ENCODE measurements around the gene KIF2C. TPM values are rescaled to one million over a fixed set of nuclear protein-coding genes. Genes with fewer than 3 reads are reported as not detected.
"Not testable (repeated sequence)": the region's sequence is repeated elsewhere in the genome, so short reads cannot be mapped to it uniquely, and the experiment has no call there.

The KIF2C gene
- total and polyA plus RNA-seq, 2 donors (not counting 1 experiment from before 2014, with no cell fraction given) = 9.2 to 9.9 TPM

DNA sequence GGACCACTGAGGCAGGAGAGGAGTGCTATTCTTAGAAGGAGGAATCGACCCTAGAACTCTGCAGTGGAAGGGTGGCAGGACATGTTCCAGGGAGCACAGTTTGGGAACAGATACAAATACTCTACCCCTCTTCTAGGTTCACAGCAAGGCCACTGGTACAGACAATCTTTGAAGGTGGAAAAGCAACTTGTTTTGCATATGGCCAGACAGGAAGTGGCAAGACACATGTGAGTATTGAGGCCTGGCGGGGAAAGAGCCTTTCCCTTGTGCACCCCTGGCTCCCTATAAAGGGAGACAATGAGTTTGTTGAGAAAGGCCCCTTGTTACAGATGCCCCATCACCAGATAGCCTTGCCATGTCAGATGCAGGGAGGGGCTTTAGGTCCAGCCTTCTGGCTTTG is 17.8 kb downstream of the KIF2C start:
- Histone ChIP-seq H3K36me3 (ENCODE audit: control insufficient read depth, insufficient read depth, low read length) (peaks cover 31% of the 10 kb centered on the region), H4K20me1 (ENCODE audit: control insufficient read depth, extremely low read depth, insufficient read depth, low read length) (no peaks in the 10 kb centered on the region), H2AFZ (ENCODE audit: low read length) (no peak overlapping the region), H3K9me3 (ENCODE audit: control insufficient read depth, insufficient read depth, low read depth, low read length) (no peaks in the 10 kb centered on the region), H3K4me1 (ENCODE audit: control insufficient read depth, extremely low read depth, insufficient read depth, low read length) (no peaks in the 10 kb centered on the region), H3K27me3 (ENCODE audit: control insufficient read depth, insufficient read depth, low read length) (no peaks in the 10 kb centered on the region), H3K4me3 (replicated peaks in 1 of 4; ENCODE audit: control extremely low read depth in 1 of 4, insufficient read depth in 1 of 4, low read depth in 3 of 4, low read length in 4 of 4) (no peak overlapping the region), H3K9ac (ENCODE audit: insufficient read depth, low read length) (no peak overlapping the region), H3K27ac (ENCODE audit: insufficient read depth, low read length) (no peak overlapping the region), H3K79me2 (ENCODE audit: control insufficient read depth, insufficient read depth, low read length) (no peaks in the 10 kb centered on the region), H3K4me2 (ENCODE audit: extremely low read depth, insufficient read depth, low read length) (no peak overlapping the region)
- no peak for TF ChIP-seq EZH2 (IDR thresholded peaks at IDR 0.05; ENCODE audit: low read length, missing control alignments)
- TF ChIP-seq, protein P1, sequence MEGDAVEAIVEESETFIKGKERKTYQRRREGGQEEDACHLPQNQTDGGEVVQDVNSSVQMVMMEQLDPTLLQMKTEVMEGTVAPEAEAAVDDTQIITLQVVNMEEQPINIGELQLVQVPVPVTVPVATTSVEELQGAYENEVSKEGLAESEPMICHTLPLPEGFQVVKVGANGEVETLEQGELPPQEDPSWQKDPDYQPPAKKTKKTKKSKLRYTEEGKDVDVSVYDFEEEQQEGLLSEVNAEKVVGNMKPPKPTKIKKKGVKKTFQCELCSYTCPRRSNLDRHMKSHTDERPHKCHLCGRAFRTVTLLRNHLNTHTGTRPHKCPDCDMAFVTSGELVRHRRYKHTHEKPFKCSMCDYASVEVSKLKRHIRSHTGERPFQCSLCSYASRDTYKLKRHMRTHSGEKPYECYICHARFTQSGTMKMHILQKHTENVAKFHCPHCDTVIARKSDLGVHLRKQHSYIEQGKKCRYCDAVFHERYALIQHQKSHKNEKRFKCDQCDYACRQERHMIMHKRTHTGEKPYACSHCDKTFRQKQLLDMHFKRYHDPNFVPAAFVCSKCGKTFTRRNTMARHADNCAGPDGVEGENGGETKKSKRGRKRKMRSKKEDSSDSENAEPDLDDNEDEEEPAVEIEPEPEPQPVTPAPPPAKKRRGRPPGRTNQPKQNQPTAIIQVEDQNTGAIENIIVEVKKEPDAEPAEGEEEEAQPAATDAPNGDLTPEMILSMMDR (conservative IDR thresholded peaks at IDR 0.05 in 1 of 2, IDR thresholded peaks at IDR 0.05 in 1 of 2; ENCODE audit: low read depth in 1 of 2, low read length in 2 of 2) = no peak
- DNase-seq (ENCODE audit: low read depth in 2 of 2) = no peak

DNA sequence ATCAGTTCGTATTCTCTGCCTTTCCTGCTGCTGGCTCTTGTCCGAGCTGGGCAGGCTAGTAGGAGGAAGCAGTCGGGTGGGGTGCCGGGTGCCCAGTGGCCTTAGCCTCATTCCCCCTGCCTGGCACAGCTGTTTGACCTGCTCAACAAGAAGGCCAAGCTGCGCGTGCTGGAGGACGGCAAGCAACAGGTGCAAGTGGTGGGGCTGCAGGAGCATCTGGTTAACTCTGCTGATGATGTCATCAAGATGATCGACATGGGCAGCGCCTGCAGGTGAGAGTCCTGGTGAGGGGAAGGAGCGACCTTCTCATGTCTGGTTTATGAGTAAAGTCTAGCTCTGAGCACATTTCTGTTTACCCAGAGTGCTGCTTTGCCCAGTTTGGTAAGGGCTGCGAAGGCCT is 19.4 kb downstream of the KIF2C start:
- Histone ChIP-seq H3K4me3 (replicated peaks in 1 of 4; ENCODE audit: control extremely low read depth in 1 of 4, insufficient read depth in 1 of 4, low read depth in 3 of 4, low read length in 4 of 4) (no peak overlapping the region), H2AFZ (ENCODE audit: low read length) (no peak overlapping the region)

DNA sequence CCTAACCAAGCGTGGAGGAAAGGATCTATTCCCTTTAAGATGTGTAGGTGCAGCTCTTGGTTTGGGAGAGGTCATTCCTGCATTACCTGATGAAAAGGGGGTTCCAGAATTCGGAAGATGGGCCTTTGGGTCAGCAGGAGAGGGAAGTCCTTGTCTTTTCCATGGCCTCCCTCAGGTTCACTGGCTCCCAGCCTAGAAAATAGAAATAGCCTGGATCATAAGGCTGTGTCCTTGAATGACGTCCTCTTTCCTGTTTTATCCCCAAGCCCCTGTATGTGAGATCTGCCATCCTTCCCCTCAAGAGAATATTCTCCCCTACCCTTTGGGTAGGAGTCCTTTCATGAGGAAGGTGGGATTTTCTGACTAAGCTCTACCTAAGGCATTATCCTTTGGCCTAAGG is 21.2 kb downstream of the KIF2C start:
- H3K27ac ChIP-seq (ENCODE audit: insufficient read depth, low read length) = no peak overlapping the region
- no peaks in the 10 kb centered on the region for H3K9me3 ChIP-seq (ENCODE audit: control insufficient read depth, insufficient read depth, low read depth, low read length)
- H3K36me3 ChIP-seq (ENCODE audit: control insufficient read depth, insufficient read depth, low read length) = peaks cover 25% of the 10 kb centered on the region
- H3K9ac ChIP-seq (ENCODE audit: insufficient read depth, low read length) = no peak overlapping the region
- H3K4me2 ChIP-seq (ENCODE audit: extremely low read depth, insufficient read depth, low read length) = no peak overlapping the region
- no peak overlapping the region for H2AFZ ChIP-seq (ENCODE audit: low read length)
- no peaks in the 10 kb centered on the region for H3K4me1 ChIP-seq (ENCODE audit: control insufficient read depth, extremely low read depth, insufficient read depth, low read length)
- DNase-seq (ENCODE audit: low read depth in 2 of 2) = no peak
- no peaks in the 10 kb centered on the region for H4K20me1 ChIP-seq (ENCODE audit: control insufficient read depth, extremely low read depth, insufficient read depth, low read length)
- H3K4me3 ChIP-seq (replicated peaks in 1 of 4; ENCODE audit: control extremely low read depth in 1 of 4, insufficient read depth in 1 of 4, low read depth in 3 of 4, low read length in 4 of 4) = no peak overlapping the region
- H3K79me2 ChIP-seq (ENCODE audit: control insufficient read depth, insufficient read depth, low read length) = no peaks in the 10 kb centered on the region
- TF ChIP-seq, protein P1 (conservative IDR thresholded peaks at IDR 0.05 in 1 of 2, IDR thresholded peaks at IDR 0.05 in 1 of 2; ENCODE audit: low read depth in 1 of 2, low read length in 2 of 2) = no peak
- TF ChIP-seq EZH2 (IDR thresholded peaks at IDR 0.05; ENCODE audit: low read length, missing control alignments) = no peak
- no peaks in the 10 kb centered on the region for H3K27me3 ChIP-seq (ENCODE audit: control insufficient read depth, insufficient read depth, low read length)

More for the DNA sequence above, 19.4 kb downstream of the KIF2C start:
- Histone ChIP-seq H3K4me1 (ENCODE audit: control insufficient read depth, extremely low read depth, insufficient read depth, low read length) (no peaks in the 10 kb centered on the region), H3K4me2 (ENCODE audit: extremely low read depth, insufficient read depth, low read length) (no peak overlapping the region), H3K27ac (ENCODE audit: insufficient read depth, low read length) (no peak overlapping the region), H3K9me3 (ENCODE audit: control insufficient read depth, insufficient read depth, low read depth, low read length) (no peaks in the 10 kb centered on the region), H3K27me3 (ENCODE audit: control insufficient read depth, insufficient read depth, low read length) (no peaks in the 10 kb centered on the region), H3K79me2 (ENCODE audit: control insufficient read depth, insufficient read depth, low read length) (no peaks in the 10 kb centered on the region), H3K9ac (ENCODE audit: insufficient read depth, low read length) (no peak overlapping the region), H4K20me1 (ENCODE audit: control insufficient read depth, extremely low read depth, insufficient read depth, low read length) (no peaks in the 10 kb centered on the region), H3K36me3 (ENCODE audit: control insufficient read depth, insufficient read depth, low read length) (peaks cover 32% of the 10 kb centered on the region)
- TF ChIP-seq, protein P1 (conservative IDR thresholded peaks at IDR 0.05 in 1 of 2, IDR thresholded peaks at IDR 0.05 in 1 of 2; ENCODE audit: low read depth in 1 of 2, low read length in 2 of 2) = no peak
- no peak for TF ChIP-seq EZH2 (IDR thresholded peaks at IDR 0.05; ENCODE audit: low read length, missing control alignments)
- no peak for DNase-seq (ENCODE audit: low read depth in 2 of 2)

DNA sequence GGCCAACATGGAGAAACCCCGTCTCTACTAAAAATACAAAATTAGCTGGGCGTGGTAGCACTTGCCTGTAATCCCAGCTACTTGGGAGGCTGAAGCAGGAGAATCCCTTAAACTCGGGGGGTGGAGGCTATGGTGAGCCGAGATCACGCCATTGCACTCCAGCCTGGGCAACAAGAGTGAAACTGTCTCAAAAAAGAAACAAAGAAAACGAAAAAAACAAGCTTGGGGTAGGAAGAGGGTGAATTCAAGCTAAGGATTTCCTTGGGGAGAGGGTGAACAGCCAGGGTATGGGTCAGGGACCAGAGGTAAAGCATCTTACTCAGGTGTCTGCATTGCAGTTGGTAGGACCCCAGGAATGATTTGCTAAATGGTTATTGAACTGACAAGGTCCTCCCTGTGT is 26.8 kb downstream of the KIF2C start:
- not testable (repeated sequence) for H3K79me2 ChIP-seq (ENCODE audit: control insufficient read depth, insufficient read depth, low read length); H4K20me1 ChIP-seq (ENCODE audit: control insufficient read depth, extremely low read depth, insufficient read depth, low read length); DNase-seq (ENCODE audit: low read depth in 2 of 2); H3K27ac ChIP-seq (ENCODE audit: insufficient read depth, low read length); H3K9me3 ChIP-seq (ENCODE audit: control insufficient read depth, insufficient read depth, low read depth, low read length); H3K4me3 ChIP-seq (replicated peaks in 1 of 4; ENCODE audit: control extremely low read depth in 1 of 4, insufficient read depth in 1 of 4, low read depth in 3 of 4, low read length in 4 of 4); H3K4me2 ChIP-seq (ENCODE audit: extremely low read depth, insufficient read depth, low read length); H3K4me1 ChIP-seq (ENCODE audit: control insufficient read depth, extremely low read depth, insufficient read depth, low read length); H3K9ac ChIP-seq (ENCODE audit: insufficient read depth, low read length); H3K27me3 ChIP-seq (ENCODE audit: control insufficient read depth, insufficient read depth, low read length); H2AFZ ChIP-seq (ENCODE audit: low read length)
- H3K36me3 ChIP-seq (ENCODE audit: control insufficient read depth, insufficient read depth, low read length) = peaks cover 18% of the 10 kb centered on the region
